HepG2 (cell line): ENCODE results near the gene TRMT10C. TPM values are rescaled to one million over a fixed set of nuclear protein-coding genes. Genes with fewer than 3 reads are reported as not detected.

Experiments
- ARID4A ChIP-seq: sonication (generic); formaldehyde crosslinking; IDR thresholded peaks from 2 replicates; pipeline ENCODE4 v1.5.0; 2020; ENCODE audit warnings: mild to moderate bottlenecking, missing genetic modification reagents, borderline replicate concordance
- BRCA1 ChIP-seq: sonication (generic); formaldehyde crosslinking; IDR thresholded peaks from 2 replicates; pipeline ENCODE4 v1.4.0; 2020; ENCODE audit warnings: missing genetic modification reagents
- DNMT3B ChIP-seq: conservative IDR thresholded peaks from 2 replicates; pipeline ENCODE4 v1.6.1; 2016; ENCODE audit warnings: missing biosample characterization, control low read depth
- DRAP1 ChIP-seq: IDR thresholded peaks from 2 replicates; pipeline ENCODE4 v1.6.1; 2016; ENCODE audit warnings: missing genetic modification reagents, missing compliant biosample characterization
- EHMT2 ChIP-seq: fragments of 200-600 bp; sonication (generic); IDR thresholded peaks from 2 replicates; pipeline ENCODE4 v1.7.0; 2017; ENCODE audit warnings: antibody characterized with exemption, low read depth, low read length, borderline replicate concordance
- MXI1 ChIP-seq: IDR thresholded peaks from 3 replicates; pipeline ENCODE4 v1.6.1; 2012; ENCODE audit warnings: low read depth, low read length, inconsistent platforms, borderline replicate concordance
- POLR2G ChIP-seq: fragments of 200-400 bp; formaldehyde crosslinking; IDR thresholded peaks from 2 replicates; pipeline ENCODE4 v1.6.1; 2018; ENCODE audit warnings: mild to moderate bottlenecking, low read depth, low read length, moderate library complexity
- RBM39 ChIP-seq: fragments of 200-400 bp; formaldehyde crosslinking; IDR thresholded peaks from one replicate; pipeline ENCODE4 v1.6.1; 2018; ENCODE audit warnings: antibody characterized with exemption, mild to moderate bottlenecking, low read depth, low read length; ENCODE audit not compliant: poor library complexity, severe bottlenecking
- SNAPC5 ChIP-seq: sonication (generic); formaldehyde crosslinking; IDR thresholded peaks from 2 replicates; pipeline ENCODE4 v1.8.1; 2023; ENCODE audit warnings: mild to moderate bottlenecking, missing genetic modification reagents, borderline replicate concordance
- SOX6 ChIP-seq, 2 experiments: fragments of 450-650 bp in 1 of 2; sonication (generic) in 1 of 2; formaldehyde crosslinking in 1 of 2; IDR thresholded peaks; 2 replicates each; pipeline versions ENCODE4 v1.4.0 to v1.6.1; 2017 to 2020; ENCODE audit warnings: antibody characterized with exemption in 1 of 2, mild to moderate bottlenecking in 1 of 2, missing genetic modification reagents in 1 of 2
- THAP11 ChIP-seq: IDR thresholded peaks from 2 replicates; pipeline ENCODE4 v1.6.1; 2016; ENCODE audit warnings: missing biosample characterization, missing genetic modification reagents
- ZNF101 ChIP-seq: sonication (generic); formaldehyde crosslinking; IDR thresholded peaks from 2 replicates; pipeline ENCODE4 v1.4.0; 2020; ENCODE audit warnings: mild to moderate bottlenecking, low read depth, missing genetic modification reagents, borderline replicate concordance
- ZNF274 ChIP-seq: sonication (generic); formaldehyde crosslinking; IDR thresholded peaks from 2 replicates; pipeline ENCODE4 v1.5.1; 2020; ENCODE audit warnings: mild to moderate bottlenecking, missing genetic modification reagents
- polyA plus RNA-seq, 8 experiments: library from polyadenylated mRNA; depleted of rRNA in 3 of 8; stranded (reverse) in 7 of 8; unstranded in 1 of 8; fragments of >200 nt; fragmentation: Illumina TruSeq in 4 of 8; extraction: Trizol in 4 of 8; gene quantifications; 2 replicates each; pipeline versions ENCODE4 v1.2.1 to v1.2.3, GENCODE V29; 2011 to 2016; ENCODE audit warnings: low read depth in 4 of 8, missing spikeins in 1 of 8, mixed read lengths in 1 of 8; ENCODE audit not compliant: insufficient read depth in 1 of 8
- total RNA-seq, 5 experiments: library from RNA; depleted of rRNA; stranded (reverse); fragments of >200 nt; fragmentation: Illumina TruSeq; extraction: Trizol; gene quantifications; 2 replicates each; pipeline ENCODE4 v1.2.3, GENCODE V29; 2016; ENCODE audit warnings: low read depth in 1 of 5
- TF ChIP-seq, protein P1 (sequence below): sonication (generic); formaldehyde crosslinking; IDR thresholded peaks from 2 replicates; pipeline ENCODE4 v1.4.0; 2020; ENCODE audit warnings: missing genetic modification reagents
- TF ChIP-seq, protein P2 (sequence below): sonication (generic); formaldehyde crosslinking; IDR thresholded peaks from 2 replicates; pipeline ENCODE4 v1.8.0; 2022; ENCODE audit warnings: mild to moderate bottlenecking, missing genetic modification reagents, borderline replicate concordance

TRMT10C gene
- total and polyA plus RNA-seq, 2 of the 13 experiments (the other 11 are each of a cell fraction or from before 2014, with no cell fraction given) = 10.8 to 39.2 TPM

DNA sequence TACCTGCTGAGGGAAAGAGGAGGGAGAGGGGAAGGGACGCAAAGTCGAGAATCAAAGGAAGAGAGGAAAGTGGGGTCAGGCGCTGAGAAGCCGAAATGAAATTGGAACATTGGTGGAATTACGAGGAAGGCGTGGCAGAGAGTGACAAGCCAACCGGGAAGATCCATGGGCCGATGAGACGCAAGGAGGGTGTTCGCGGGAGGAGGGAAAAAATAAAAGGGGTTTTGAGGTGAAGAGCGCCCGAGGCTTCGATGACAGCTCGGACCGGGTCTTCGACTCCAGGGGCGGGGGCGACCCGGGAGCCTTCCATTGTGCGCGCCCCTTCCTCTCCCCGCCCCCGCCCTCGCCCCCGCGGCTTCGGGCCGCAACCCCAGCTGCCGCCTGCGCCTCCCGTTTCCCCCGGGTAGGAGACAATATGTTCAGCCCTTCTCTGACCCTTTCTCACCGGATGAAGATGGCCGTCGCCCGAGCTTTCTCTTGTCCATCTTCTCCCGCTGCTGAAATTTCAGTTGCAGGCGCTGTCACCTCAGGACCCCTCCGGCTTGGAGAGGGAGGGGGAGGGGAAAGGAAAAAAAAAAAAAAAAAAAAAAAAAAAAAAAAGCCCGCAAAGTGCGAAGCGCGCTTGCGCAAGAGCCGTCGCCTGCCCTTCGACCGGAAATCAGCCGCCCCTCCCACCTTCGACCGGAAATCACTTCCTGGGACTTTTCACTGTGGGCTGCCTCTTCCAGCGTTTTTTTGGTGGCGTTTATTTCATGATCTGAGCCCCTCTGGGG, 48.8 kb upstream of the TRMT10C start, which contains the start of gene SENP7 (continued):
- TF ChIP-seq SNAPC5 (CRISPR knock-in tag) = 0 out of 2 replicates have a peak, but pooled peaks have one; percentile 37
- TF ChIP-seq, protein P1, sequence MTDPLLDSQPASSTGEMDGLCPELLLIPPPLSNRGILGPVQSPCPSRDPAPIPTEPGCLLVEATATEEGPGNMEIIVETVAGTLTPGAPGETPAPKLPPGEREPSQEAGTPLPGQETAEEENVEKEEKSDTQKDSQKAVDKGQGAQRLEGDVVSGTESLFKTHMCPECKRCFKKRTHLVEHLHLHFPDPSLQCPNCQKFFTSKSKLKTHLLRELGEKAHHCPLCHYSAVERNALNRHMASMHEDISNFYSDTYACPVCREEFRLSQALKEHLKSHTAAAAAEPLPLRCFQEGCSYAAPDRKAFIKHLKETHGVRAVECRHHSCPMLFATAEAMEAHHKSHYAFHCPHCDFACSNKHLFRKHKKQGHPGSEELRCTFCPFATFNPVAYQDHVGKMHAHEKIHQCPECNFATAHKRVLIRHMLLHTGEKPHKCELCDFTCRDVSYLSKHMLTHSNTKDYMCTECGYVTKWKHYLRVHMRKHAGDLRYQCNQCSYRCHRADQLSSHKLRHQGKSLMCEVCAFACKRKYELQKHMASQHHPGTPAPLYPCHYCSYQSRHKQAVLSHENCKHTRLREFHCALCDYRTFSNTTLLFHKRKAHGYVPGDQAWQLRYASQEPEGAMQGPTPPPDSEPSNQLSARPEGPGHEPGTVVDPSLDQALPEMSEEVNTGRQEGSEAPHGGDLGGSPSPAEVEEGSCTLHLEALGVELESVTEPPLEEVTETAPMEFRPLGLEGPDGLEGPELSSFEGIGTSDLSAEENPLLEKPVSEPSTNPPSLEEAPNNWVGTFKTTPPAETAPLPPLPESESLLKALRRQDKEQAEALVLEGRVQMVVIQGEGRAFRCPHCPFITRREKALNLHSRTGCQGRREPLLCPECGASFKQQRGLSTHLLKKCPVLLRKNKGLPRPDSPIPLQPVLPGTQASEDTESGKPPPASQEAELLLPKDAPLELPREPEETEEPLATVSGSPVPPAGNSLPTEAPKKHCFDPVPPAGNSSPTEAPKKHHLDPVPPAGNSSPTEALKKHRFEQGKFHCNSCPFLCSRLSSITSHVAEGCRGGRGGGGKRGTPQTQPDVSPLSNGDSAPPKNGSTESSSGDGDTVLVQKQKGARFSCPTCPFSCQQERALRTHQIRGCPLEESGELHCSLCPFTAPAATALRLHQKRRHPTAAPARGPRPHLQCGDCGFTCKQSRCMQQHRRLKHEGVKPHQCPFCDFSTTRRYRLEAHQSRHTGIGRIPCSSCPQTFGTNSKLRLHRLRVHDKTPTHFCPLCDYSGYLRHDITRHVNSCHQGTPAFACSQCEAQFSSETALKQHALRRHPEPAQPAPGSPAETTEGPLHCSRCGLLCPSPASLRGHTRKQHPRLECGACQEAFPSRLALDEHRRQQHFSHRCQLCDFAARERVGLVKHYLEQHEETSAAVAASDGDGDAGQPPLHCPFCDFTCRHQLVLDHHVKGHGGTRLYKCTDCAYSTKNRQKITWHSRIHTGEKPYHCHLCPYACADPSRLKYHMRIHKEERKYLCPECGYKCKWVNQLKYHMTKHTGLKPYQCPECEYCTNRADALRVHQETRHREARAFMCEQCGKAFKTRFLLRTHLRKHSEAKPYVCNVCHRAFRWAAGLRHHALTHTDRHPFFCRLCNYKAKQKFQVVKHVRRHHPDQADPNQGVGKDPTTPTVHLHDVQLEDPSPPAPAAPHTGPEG = 0 out of 2 replicates have a peak, but pooled peaks have one; percentile 46
- TF ChIP-seq, protein P2, sequence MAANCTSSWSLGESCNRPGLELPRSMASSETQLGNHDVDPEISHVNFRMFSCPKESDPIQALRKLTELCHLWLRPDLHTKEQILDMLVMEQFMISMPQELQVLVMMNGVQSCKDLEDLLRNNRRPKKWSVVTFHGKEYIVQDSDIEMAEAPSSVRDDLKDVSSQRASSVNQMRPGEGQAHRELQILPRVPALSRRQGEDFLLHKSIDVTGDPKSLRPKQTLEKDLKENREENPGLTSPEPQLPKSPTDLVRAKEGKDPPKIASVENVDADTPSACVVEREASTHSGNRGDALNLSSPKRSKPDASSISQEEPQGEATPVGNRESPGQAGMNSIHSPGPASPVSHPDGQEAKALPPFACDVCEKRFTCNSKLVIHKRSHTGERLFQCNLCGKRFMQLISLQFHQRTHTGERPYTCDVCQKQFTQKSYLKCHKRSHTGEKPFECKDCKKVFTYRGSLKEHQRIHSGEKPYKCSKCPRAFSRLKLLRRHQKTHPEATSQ = 0 out of 2 replicates have a peak, but pooled peaks have one; percentile 24
- TF ChIP-seq MXI1 = peak; percentile 49; the same call in 1 of the 3 replicates
- TF ChIP-seq DRAP1 (CRISPR knock-in tag) = peak; percentile 57; the same call in 1 of the 2 replicates
- peak; percentile 84; the same call in 1 of the 2 replicates for TF ChIP-seq DNMT3B (CRISPR knock-in tag)
- no peak for TF ChIP-seq ZNF101
- peak; percentile 72 for TF ChIP-seq ARID4A (CRISPR knock-in tag)
- TF ChIP-seq RBM39 = peak; percentile 31
- TF ChIP-seq EHMT2 = peak; percentile 88; the same call in 1 of the 2 replicates
- TF ChIP-seq POLR2G = peak; percentile 89
- no peak for TF ChIP-seq SOX6 (IDR thresholded peaks at IDR 0.05)
- TF ChIP-seq SOX6 (CRISPR knock-in tag; IDR thresholded peaks at IDR 0.05) = peak; percentile 47; the same call in 1 of the 2 replicates
- TF ChIP-seq ZNF274 (CRISPR knock-in tag) = 0 out of 2 replicates have a peak, but pooled peaks have one; percentile 41
- TF ChIP-seq BRCA1 (CRISPR knock-in tag) = no peak
- TF ChIP-seq THAP11 (CRISPR knock-in tag) = peak; percentile 28
